Heart left ventricle (tissue), 16 donors: ENCODE results near the gene KCNQ1. TPM values are rescaled to one million over a fixed set of nuclear protein-coding genes. Genes with fewer than 3 reads are reported as not detected.

ENCODE experiments used
- ATAC-seq, 4 donors: fragments of 200-7000 bp; cut with Tn5 transposase; one replicate each; pipeline ENCODE4 v1.9.1; 2020 to 2022; ENCODE audit warnings: moderate library complexity in 4 of 4, mild to moderate bottlenecking in 3 of 4, moderate number of reproducible peaks in 1 of 4
- DNase-seq, 5 donors: peaks; one replicate each; pipeline ENCODE4 v3.0.0-alpha.2; 2020
- H3K27ac ChIP-seq, 12 donors: fragments of 200-600 bp; sonication (generic) in 4 of 12; one replicate each; pipeline versions ENCODE4 v1.5.0 to v1.8.0; 2016 to 2022; ENCODE audit warnings: mild to moderate bottlenecking in 2 of 12
- H3K27me3 ChIP-seq, 9 donors: fragments of 200-600 bp; sonication (generic) in 2 of 9; one replicate each; pipeline versions ENCODE4 v1.5.1 to v1.8.0; 2016 to 2022; ENCODE audit warnings: mild to moderate bottlenecking in 3 of 9
- H3K36me3 ChIP-seq, 9 donors: fragments of 200-600 bp; sonication (generic) in 2 of 9; one replicate each; pipeline versions ENCODE4 v1.5.0 to v1.8.0; 2018 to 2022; ENCODE audit warnings: mild to moderate bottlenecking in 2 of 9
- H3K4me1 ChIP-seq, 12 donors: fragments of 200-600 bp; sonication (generic) in 4 of 12; one replicate each; pipeline versions ENCODE4 v1.5.0 to v1.8.0; 2016 to 2022; ENCODE audit warnings: mild to moderate bottlenecking in 3 of 12
- H3K4me3 ChIP-seq, 12 donors: fragments of 200-600 bp; sonication (generic) in 4 of 12; one replicate each; pipeline versions ENCODE4 v1.5.0 to v1.8.0; 2017 to 2022; ENCODE audit warnings: mild to moderate bottlenecking in 9 of 12, moderate library complexity in 4 of 12
- H3K9me3 ChIP-seq, 12 donors: fragments of 200-600 bp; sonication (generic) in 4 of 12; one replicate each; pipeline versions ENCODE4 v1.5.0 to v1.8.0; 2016 to 2022; ENCODE audit warnings: mild to moderate bottlenecking in 1 of 12
- CTCF ChIP-seq, 12 donors: fragments of 200-600 bp; sonication (generic) in 4 of 12; IDR thresholded peaks; one replicate each; pipeline versions ENCODE4 v1.5.0 to v1.8.0; 2018 to 2022; ENCODE audit warnings: antibody characterized with exemption in 12 of 12, mild to moderate bottlenecking in 5 of 12
- POLR2A ChIP-seq, 2 donors: fragments of 450-650 bp; IDR thresholded peaks; one replicate each; pipeline ENCODE4 v1.6.1; 2017; ENCODE audit warnings: antibody characterized with exemption in 2 of 2, mild to moderate bottlenecking in 2 of 2, moderate library complexity in 2 of 2
- WGBS, 4 donors: extraction: QIAGEN DNeasy Blood & Tissue Kit in 2 of 4; methylation state at CpG; one replicate each; pipeline versions ENCODE4 v1.1.5 to v1.1.7; 2013 to 2018; 5-methylcytosine and 5-hydroxymethylcytosine counted together
- intact Hi-C, 10 donors: fragments of 100-400 bp; cut with DNase I; formaldehyde crosslinking; loops; one replicate each; pipeline versions ENCODE4 v1.11.1 to v1.14.2; 2022
- polyA plus RNA-seq, 2 donors: library from polyadenylated mRNA; stranded (reverse); fragments of 200-250 nt; gene quantifications; one replicate each; pipeline ENCODE4 v1.2.3, GENCODE V29; 2013
- total RNA-seq, 9 donors: library from RNA; depleted of rRNA in 2 of 9; stranded (reverse); fragments of >200 nt in 2 of 9; fragmentation: NEBNext Ultra II Directional in 3 of 9; extraction: Animal tissue kit (Norgen Biotek cat#: 25700) in 3 of 9; gene quantifications; one replicate each; pipeline versions ENCODE4 v1.1.0 to v1.2.4, GENCODE V29; 2016 to 2023
- donor health status: ischemic (EF 13 %, LVEDD 7.1; RV severe dilation, severe dysfunction).
- donor health status: healthy with polysubstance abuse.
- donor health status: DM: no; HTN: yes; CAD: no.
- donor health status: DM: no; HTN: no; CAD: no.
- donor health status: ischemic (EF 25% LVEDD 6.9; RV normal size, moderate dysfunction).
- donor health status: ischemic (EF 25% LVEDD 5.7; RV mildly dilated, moderate dysfunction).
- donor health status: healthy.
- donor health status: DM: yes; HTN: yes; CAD: no.
- donor health status: ischemic (EF 35%, LVEDD 5.7; RV mildly dilated, moderate dysfunction).
- donor health status: nonischemic (EF 11% LVEDD 7.7; RV severe dilation, severe dysfunction).
- donor health status: DM: yes; HTN: yes; CAD: no.
- donor health status: PGD.
- donor health status: ischemic (EF 29% LVEDD 5.4; RV normal size, mild dysfunction).
- donor health status: nonischemic (EF 23%, LVEDD 6.1; RV moderate dilation, normal function).

KCNQ1 gene
- total and polyA plus RNA-seq, 11 donors, result 18.6 to 42.4 (median 31.4) TPM

DNA sequence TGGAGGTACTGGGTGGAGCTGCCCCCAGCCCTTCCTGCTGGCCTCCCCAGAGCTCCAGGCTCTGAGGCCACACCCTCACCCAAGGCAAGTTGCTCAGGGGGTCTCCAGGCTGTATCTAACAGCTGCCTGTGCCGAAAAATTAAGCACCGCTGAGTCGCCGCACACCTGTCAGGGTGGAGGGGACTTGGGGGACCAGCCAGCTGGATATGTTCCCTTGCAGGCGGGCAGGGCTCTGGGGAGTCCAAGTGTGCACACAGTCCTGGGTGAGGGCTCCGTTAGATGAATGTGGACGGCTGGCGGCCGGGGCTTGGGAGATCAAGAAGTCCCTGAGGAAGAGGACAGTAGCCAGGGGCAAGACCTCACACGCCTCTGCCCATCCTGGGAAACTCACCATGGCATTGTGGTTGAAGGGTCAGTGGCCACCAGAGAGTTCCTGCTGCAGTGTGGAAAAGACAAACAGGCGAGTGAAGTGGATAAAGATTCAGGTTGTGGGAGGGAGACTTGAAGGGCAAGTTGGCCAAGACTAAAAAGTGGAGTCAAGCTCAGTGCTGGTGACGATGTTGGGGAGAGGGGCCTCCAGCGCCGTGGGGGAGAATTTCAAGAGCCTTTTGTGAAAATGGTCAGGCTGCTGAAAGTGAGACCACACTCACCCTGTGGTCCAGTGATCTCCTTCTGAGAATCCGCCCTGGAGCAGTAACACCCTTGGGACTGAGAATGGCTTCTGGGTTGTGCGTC, 371.1 kb downstream of the KCNQ1 start:
- ATAC-seq, result no peak
- peak in 3 of 5 donors; percentile 13 to 54 (median 22) for DNase-seq

GRCh38 chr11:2816523-2816922, 371.7 kb downstream of the KCNQ1 start:
- Histone ChIP-seq H3K36me3 (no peaks in the 10 kb centered on the region), H3K4me3 (no peak overlapping the region), H3K27me3 (no peaks in the 10 kb centered on the region), H3K9me3 (peaks cover 0 to 19% (median 8%) of the 10 kb centered on the region in 12 donors), H3K27ac (no peak overlapping the region), H3K4me1 (peaks cover 2 to 20% (median 16%) of the 10 kb centered on the region in 12 donors)
- peak in 1 of 5 donors; percentile 30 for DNase-seq
- 87 to 100% (median 94%) methylated on average over 1 to 2 of the region's 2 CpGs for WGBS, 4 donors
- intact Hi-C loops, result loop anchor here in 2 of 10 donors (2.0 to 10.0 kb wide), 4 partner anchors 44 to 62 kb away; no protein-coding TSS in a partner anchor
- ATAC-seq, result no peak
- TF ChIP-seq CTCF (IDR thresholded peaks at IDR 0.05) (no peak), POLR2A (IDR thresholded peaks at IDR 0.05) (no peak)

More for the DNA sequence above, 371.1 kb downstream of the KCNQ1 start:
- Histone ChIP-seq H3K27me3 (no peaks in the 10 kb centered on the region), H3K27ac (no peak overlapping the region), H3K36me3 (no peaks in the 10 kb centered on the region), H3K9me3 (peaks cover 0 to 19% (median 8%) of the 10 kb centered on the region in 12 donors), H3K4me3 (no peak overlapping the region), H3K4me1 (peaks cover 2 to 25% (median 19%) of the 10 kb centered on the region in 12 donors)
- intact Hi-C loops, result loop anchor here in 2 of 10 donors (2.0 to 10.0 kb wide), 4 partner anchors 43 to 61 kb away; no protein-coding TSS in a partner anchor
- TF ChIP-seq POLR2A (IDR thresholded peaks at IDR 0.05), result no peak
- no peak for TF ChIP-seq CTCF (IDR thresholded peaks at IDR 0.05)
- 87 to 97% (median 96%) methylated on average over 12 to 16 of the region's 16 CpGs for WGBS, 4 donors

DNA sequence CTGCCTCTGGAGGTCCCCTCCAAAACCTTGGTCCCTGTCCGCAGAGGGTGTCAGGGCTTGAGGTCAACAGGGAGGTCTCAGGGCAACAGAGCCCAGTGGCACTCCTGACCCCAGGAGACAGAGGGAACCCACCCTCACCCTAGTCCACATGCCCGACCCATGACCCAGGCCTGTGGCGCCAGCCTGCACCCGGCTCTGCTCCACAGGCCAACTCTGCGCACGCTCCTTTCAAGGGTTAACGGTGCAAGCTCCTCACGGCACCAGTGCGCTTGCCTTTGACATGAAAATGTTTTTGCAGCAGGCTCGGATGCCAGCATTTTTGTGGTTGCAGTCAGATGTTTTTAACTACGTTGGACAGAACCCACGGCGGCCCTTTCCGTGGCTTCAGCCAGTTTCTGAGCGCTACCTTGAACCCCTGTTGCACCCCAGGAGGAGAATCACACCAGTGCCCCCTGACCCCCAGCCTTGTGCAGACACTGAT, 372.2 kb downstream of the KCNQ1 start:
- Histone ChIP-seq H3K36me3 (no peaks in the 10 kb centered on the region), H3K27ac (no peak overlapping the region), H3K4me3 (no peak overlapping the region), H3K9me3 (peaks cover 0 to 19% (median 8%) of the 10 kb centered on the region in 12 donors), H3K27me3 (no peaks in the 10 kb centered on the region), H3K4me1 (peaks cover 2 to 15% (median 11%) of the 10 kb centered on the region in 12 donors)
- peak in 2 of 5 donors; percentile 24 to 49 for DNase-seq
- 83 to 89% (median 87%) methylated on average over 12 to 15 of the region's 15 CpGs for WGBS, 4 donors
- TF ChIP-seq CTCF (IDR thresholded peaks at IDR 0.05) (no peak), POLR2A (IDR thresholded peaks at IDR 0.05) (no peak)
- no peak for ATAC-seq
- intact Hi-C loops, result loop anchor here in 2 of 10 donors (2.0 to 10.0 kb wide), 4 partner anchors 44 to 62 kb away; no protein-coding TSS in a partner anchor

DNA sequence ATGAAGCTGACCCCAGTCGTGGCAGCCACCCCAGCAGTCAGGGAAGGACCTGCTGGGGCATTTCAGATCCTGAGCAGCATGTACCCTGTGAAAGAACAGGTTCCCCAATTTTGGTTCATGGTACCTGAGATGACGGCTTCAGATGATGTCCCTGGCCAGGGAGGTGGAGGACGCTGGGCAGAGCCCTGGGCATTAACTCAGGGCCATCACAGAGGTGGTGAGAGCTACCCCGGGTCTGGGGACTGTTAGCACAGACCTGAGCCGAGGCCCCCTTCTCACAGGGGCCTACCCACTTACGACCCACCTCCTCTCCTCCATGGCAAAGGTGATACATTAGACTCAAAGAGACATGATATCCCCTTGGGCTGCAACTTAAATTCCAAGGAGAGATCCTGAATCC, 372.6 kb downstream of the KCNQ1 start:
- no peak overlapping the region for H3K4me3 ChIP-seq
- H3K4me1 ChIP-seq, result peaks cover 2 to 11% (median 7%) of the 10 kb centered on the region in 12 donors
- H3K27ac ChIP-seq, result no peak overlapping the region
- no peak for ATAC-seq
- intact Hi-C loops, result loop anchor here in 2 of 10 donors (2.0 to 10.0 kb wide), 4 partner anchors 45 to 63 kb away; no protein-coding TSS in a partner anchor
- DNase-seq, result no peak
- H3K36me3 ChIP-seq, result no peaks in the 10 kb centered on the region
- no peaks in the 10 kb centered on the region for H3K27me3 ChIP-seq
- peaks cover 0 to 19% (median 8%) of the 10 kb centered on the region in 12 donors for H3K9me3 ChIP-seq
- TF ChIP-seq POLR2A (IDR thresholded peaks at IDR 0.05), result no peak
- TF ChIP-seq CTCF (IDR thresholded peaks at IDR 0.05), result no peak
- 91 to 94% (median 92%) methylated on average over 5 to 6 of the region's 6 CpGs for WGBS, 4 donors
